ENCODE results near the gene TMEM178A.

DNA sequence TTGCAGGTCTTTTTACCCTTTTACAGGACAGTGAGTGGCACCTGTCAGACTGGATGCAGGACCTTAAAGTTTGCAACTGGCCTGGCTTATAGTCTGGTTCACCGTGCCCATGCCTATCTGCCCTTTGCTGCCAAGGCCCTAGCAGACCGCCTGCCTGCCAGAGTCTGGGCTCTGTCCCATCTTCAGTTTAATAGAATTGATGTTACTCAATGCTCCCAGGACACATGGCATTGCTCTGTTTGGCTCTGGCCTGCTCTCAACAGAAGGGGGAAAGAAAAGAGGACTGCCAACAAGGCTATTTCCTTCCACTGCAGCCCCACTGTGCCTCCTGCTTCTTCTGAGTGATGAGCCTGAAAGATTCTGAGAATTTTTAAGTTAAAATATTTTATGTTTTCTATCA is 25.6 kb upstream of the TMEM178A start:
- TF ChIP-seq, protein P1, sequence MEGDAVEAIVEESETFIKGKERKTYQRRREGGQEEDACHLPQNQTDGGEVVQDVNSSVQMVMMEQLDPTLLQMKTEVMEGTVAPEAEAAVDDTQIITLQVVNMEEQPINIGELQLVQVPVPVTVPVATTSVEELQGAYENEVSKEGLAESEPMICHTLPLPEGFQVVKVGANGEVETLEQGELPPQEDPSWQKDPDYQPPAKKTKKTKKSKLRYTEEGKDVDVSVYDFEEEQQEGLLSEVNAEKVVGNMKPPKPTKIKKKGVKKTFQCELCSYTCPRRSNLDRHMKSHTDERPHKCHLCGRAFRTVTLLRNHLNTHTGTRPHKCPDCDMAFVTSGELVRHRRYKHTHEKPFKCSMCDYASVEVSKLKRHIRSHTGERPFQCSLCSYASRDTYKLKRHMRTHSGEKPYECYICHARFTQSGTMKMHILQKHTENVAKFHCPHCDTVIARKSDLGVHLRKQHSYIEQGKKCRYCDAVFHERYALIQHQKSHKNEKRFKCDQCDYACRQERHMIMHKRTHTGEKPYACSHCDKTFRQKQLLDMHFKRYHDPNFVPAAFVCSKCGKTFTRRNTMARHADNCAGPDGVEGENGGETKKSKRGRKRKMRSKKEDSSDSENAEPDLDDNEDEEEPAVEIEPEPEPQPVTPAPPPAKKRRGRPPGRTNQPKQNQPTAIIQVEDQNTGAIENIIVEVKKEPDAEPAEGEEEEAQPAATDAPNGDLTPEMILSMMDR (conservative IDR thresholded peaks at IDR 0.05; ENCODE audit: low read length) = no peak
- TF ChIP-seq EZH2phosphoT487 (IDR thresholded peaks at IDR 0.05; ENCODE audit: borderline replicate concordance, low read depth, low read length) = no peak
